Mesenchymal stem cell (in vitro differentiated cells and primary cell): ENCODE results near the gene PARD3B.

Source experiments
- DNase-seq: peaks from one replicate; pipeline ENCODE4 v3.0.0-alpha.2; 2013
- H2AFZ ChIP-seq: one replicate; pipeline ENCODE4 v1.6.1; 2013; ENCODE audit warnings: low read depth, mild to moderate bottlenecking, control low read depth, inconsistent platforms, low read length, moderate library complexity
- H2AK5ac ChIP-seq: 2 replicates; pipeline ENCODE4 v1.6.1; 2013; ENCODE audit warnings: low read length, moderate library complexity, mild to moderate bottlenecking, inconsistent platforms; ENCODE audit not compliant: severe bottlenecking
- H2BK120ac ChIP-seq: one replicate; pipeline ENCODE4 v1.6.1; 2013; ENCODE audit warnings: low read depth, mild to moderate bottlenecking, inconsistent platforms, low read length, moderate library complexity
- H2BK12ac ChIP-seq, 2 experiments: one replicate each; pipeline ENCODE4 v1.6.1; 2013; ENCODE audit warnings: inconsistent platforms in 2 of 2, low read length in 2 of 2, mild to moderate bottlenecking in 2 of 2, moderate library complexity in 2 of 2, control low read depth in 1 of 2
- H2BK15ac ChIP-seq: one replicate; pipeline ENCODE4 v1.6.1; 2013; ENCODE audit warnings: mild to moderate bottlenecking, low read depth, inconsistent platforms; ENCODE audit not compliant: poor library complexity, severe bottlenecking
- H2BK5ac ChIP-seq: 2 replicates; pipeline ENCODE4 v1.6.1; 2013; ENCODE audit warnings: low read depth, mild to moderate bottlenecking, low read length, control low read depth, inconsistent platforms; ENCODE audit not compliant: poor library complexity, severe bottlenecking
- H3K14ac ChIP-seq, 2 experiments: one replicate each; pipeline ENCODE4 v1.6.1; 2013; ENCODE audit warnings: inconsistent platforms in 2 of 2, low read length in 2 of 2, control low read depth in 1 of 2, mild to moderate bottlenecking in 1 of 2, moderate library complexity in 1 of 2
- H3K18ac ChIP-seq, 2 experiments: one replicate each; pipeline ENCODE4 v1.6.1; 2013; ENCODE audit warnings: inconsistent platforms in 2 of 2, low read length in 2 of 2, control low read depth in 1 of 2, low read depth in 1 of 2, mild to moderate bottlenecking in 1 of 2
- H3K23ac ChIP-seq, 2 experiments: one replicate each; pipeline ENCODE4 v1.6.1; 2013; ENCODE audit warnings: inconsistent platforms in 2 of 2, low read length in 2 of 2, mild to moderate bottlenecking in 2 of 2, moderate library complexity in 2 of 2, control low read depth in 1 of 2
- H3K27ac ChIP-seq: 2 replicates; pipeline ENCODE4 v1.5.1; 2013; ENCODE audit warnings: mild to moderate bottlenecking, moderate library complexity, low read length, control low read depth, inconsistent platforms; ENCODE audit not compliant: poor library complexity, severe bottlenecking
- H3K27me3 ChIP-seq, 2 experiments: 2 replicates each; pipeline versions ENCODE4 v1.6.1 to v1.7.0; 2013; ENCODE audit warnings: low read length in 2 of 2, mild to moderate bottlenecking in 2 of 2, moderate library complexity in 2 of 2, control low read depth in 1 of 2, inconsistent platforms in 1 of 2; ENCODE audit not compliant: control insufficient read depth in 1 of 2, insufficient read depth in 1 of 2
- H3K36me3 ChIP-seq, 2 experiments: 2 replicates each; pipeline versions ENCODE4 v1.6.1 to v1.7.0; 2013; ENCODE audit warnings: low read length in 2 of 2, control low read depth in 1 of 2, inconsistent platforms in 1 of 2, low read depth in 1 of 2, mild to moderate bottlenecking in 1 of 2; ENCODE audit not compliant: insufficient read depth in 2 of 2, control insufficient read depth in 1 of 2
- H3K4ac ChIP-seq, 2 experiments: one replicate each; pipeline ENCODE4 v1.6.1; 2013; ENCODE audit warnings: inconsistent platforms in 2 of 2, low read length in 2 of 2, mild to moderate bottlenecking in 2 of 2, moderate library complexity in 2 of 2, control low read depth in 1 of 2, low read depth in 1 of 2
- H3K4me1 ChIP-seq: 2 replicates; pipeline ENCODE4 v1.6.1; 2013; ENCODE audit warnings: low read depth, low read length, control low read depth; ENCODE audit not compliant: control insufficient read depth, insufficient read depth
- H3K4me2 ChIP-seq: 2 replicates; pipeline ENCODE4 v1.6.1; 2013; ENCODE audit warnings: low read length, mild to moderate bottlenecking, inconsistent platforms; ENCODE audit not compliant: poor library complexity, severe bottlenecking
- H3K4me3 ChIP-seq, 2 experiments: 2 replicates each; pipeline versions ENCODE4 v1.5.1 to v1.7.0; 2013; ENCODE audit warnings: low read length in 2 of 2, mild to moderate bottlenecking in 2 of 2, control low read depth in 1 of 2, low read depth in 1 of 2; ENCODE audit not compliant: insufficient read depth in 1 of 2
- H3K79me1 ChIP-seq: replicated peaks from 2 replicates; pipeline ENCODE4 v1.6.1; 2013; ENCODE audit warnings: mild to moderate bottlenecking, control low read depth, low read length, inconsistent platforms; ENCODE audit not compliant: poor library complexity, severe bottlenecking
- H3K9ac ChIP-seq: 2 replicates; pipeline ENCODE4 v1.7.0; 2013; ENCODE audit warnings: mild to moderate bottlenecking, low read length, moderate library complexity
- H3K9me3 ChIP-seq: 2 replicates; pipeline ENCODE4 v1.7.0; 2013; ENCODE audit warnings: mild to moderate bottlenecking, low read length; ENCODE audit not compliant: control insufficient read depth
- H4K8ac ChIP-seq: one replicate; pipeline ENCODE4 v1.6.1; 2013; ENCODE audit warnings: inconsistent platforms, mild to moderate bottlenecking, low read length, moderate library complexity
- H4K91ac ChIP-seq: one replicate; pipeline ENCODE4 v1.6.1; 2013; ENCODE audit warnings: mild to moderate bottlenecking, low read length, inconsistent platforms
- WGBS: methylation state at CpG from one replicate; pipeline ENCODE4 v1.1.7; 2013; ENCODE audit warnings: mixed read lengths; 5-methylcytosine and 5-hydroxymethylcytosine counted together

Gene PARD3B

DNA sequence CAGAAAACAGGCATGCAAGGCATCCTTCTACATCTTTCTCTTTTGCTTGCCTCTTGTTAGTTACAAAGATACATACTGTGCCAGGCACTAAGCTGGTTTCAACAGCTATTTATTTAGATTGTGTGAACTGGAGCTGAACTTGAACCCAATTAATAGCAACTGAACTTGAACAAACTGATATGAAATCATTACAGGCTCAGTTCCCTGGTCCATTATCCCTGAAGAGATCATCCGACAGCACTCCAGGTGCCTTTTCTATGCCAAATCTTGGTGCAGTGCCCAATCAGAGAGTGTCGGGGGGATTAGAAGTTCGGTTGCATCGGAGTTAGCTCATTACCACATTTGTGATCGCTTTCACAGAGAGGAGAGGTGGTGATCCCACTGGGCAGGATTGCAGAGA lies 477.6 kb downstream of the PARD3B start:
- no peak overlapping the region for H3K4me2 ChIP-seq
- 100% methylated on average over 5 of the region's 5 CpGs for WGBS
- no peaks in the 10 kb centered on the region for H3K27me3 ChIP-seq
- no peaks in the 10 kb centered on the region for H3K9me3 ChIP-seq
- H3K18ac ChIP-seq = no peak overlapping the region
- no peak overlapping the region for H3K9ac ChIP-seq
- no peak overlapping the region for H4K91ac ChIP-seq
- H3K27ac ChIP-seq = no peak overlapping the region
- H2BK15ac ChIP-seq = no peak overlapping the region
- no peak overlapping the region for H3K4me3 ChIP-seq
- no peak overlapping the region for H3K23ac ChIP-seq
- no peaks in the 10 kb centered on the region for H3K36me3 ChIP-seq
- H2BK120ac ChIP-seq = no peak overlapping the region
- H2BK12ac ChIP-seq = no peak overlapping the region
- no peak overlapping the region for H2BK5ac ChIP-seq
- DNase-seq = no peak
- peaks cover 2% of the 10 kb centered on the region for H3K4me1 ChIP-seq
- H3K4ac ChIP-seq = no peak overlapping the region
- no peak overlapping the region for H2AFZ ChIP-seq
- no peak overlapping the region for H3K14ac ChIP-seq
- H3K79me1 ChIP-seq = no peaks in the 10 kb centered on the region
- no peak overlapping the region for H4K8ac ChIP-seq
- no peak overlapping the region for H2AK5ac ChIP-seq

- Histone ChIP-seq H2BK120ac (no peak overlapping the region), H3K4me1 (peaks cover 2% of the 10 kb centered on the region), H3K14ac (no peak overlapping the region), H3K9ac (peak overlapping the region; percentile 61), H3K36me3 (no peaks in the 10 kb centered on the region), H3K23ac (no peak overlapping the region), H3K4ac (no peak overlapping the region), H3K9me3 (no peaks in the 10 kb centered on the region), H3K79me1 (no peaks in the 10 kb centered on the region), H2AK5ac (no peak overlapping the region), H3K27ac (peak overlapping the region; percentile 67), H2BK12ac (no peak overlapping the region), H4K8ac (no peak overlapping the region), H4K91ac (no peak overlapping the region), H2BK5ac (no peak overlapping the region), H2AFZ (no peak overlapping the region), H2BK15ac (peak overlapping the region; percentile 12), H3K4me2 (peak overlapping the region; percentile 51), H3K4me3 (peak overlapping the region in 1 of 2 experiments; percentile 58), H3K18ac (no peak overlapping the region), H3K27me3 (no peaks in the 10 kb centered on the region)
- 4% methylated on average over 10 of the region's 10 CpGs for WGBS
- DNase-seq = peak; percentile 97
These were observed 479.7 kb downstream of the PARD3B start for GRCh38 chr2:205024822-205025518.

DNA sequence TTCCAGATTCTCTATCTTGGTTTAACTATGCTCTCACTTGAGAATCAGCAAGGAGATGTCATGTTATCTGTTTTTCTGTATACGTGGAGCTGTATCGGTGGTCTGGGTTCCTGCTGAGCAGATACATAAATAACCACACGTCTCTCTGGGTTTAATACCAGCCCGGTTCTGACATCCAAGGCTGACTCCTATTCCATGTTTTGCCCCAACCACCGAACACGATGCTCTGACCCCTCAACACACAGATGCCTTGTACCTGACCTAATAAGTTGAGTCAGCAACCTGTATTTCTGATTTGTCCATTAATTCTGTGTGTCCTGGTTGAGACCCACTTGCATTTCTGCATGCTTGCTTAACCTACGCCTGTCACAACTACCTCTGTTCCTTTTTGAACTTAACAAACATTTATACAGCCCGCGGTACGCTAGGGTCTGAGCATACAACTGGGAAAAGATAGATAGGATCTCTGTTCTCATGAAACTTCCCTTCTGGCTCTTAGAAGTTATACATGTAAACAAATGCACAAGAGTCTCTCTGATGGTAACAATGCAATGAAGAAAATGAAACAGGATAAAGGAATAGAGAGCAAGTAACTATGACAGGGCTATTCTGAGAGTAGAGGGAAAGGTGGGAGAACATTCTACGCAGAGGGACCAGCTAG lies 480.4 kb downstream of the PARD3B start:
- no peak overlapping the region for H3K4me2 ChIP-seq
- H4K91ac ChIP-seq = no peak overlapping the region
- H3K79me1 ChIP-seq = no peaks in the 10 kb centered on the region
- peak overlapping the region; percentile 61 to 89 for H2BK12ac ChIP-seq
- H2BK120ac ChIP-seq = no peak overlapping the region
- H3K27me3 ChIP-seq = no peaks in the 10 kb centered on the region
- H3K9me3 ChIP-seq = no peaks in the 10 kb centered on the region
- H3K27ac ChIP-seq = peak overlapping the region; percentile 25
- peak overlapping the region in 1 of 2 experiments; percentile 3 for H3K4me3 ChIP-seq
- H3K9ac ChIP-seq = peak overlapping the region; percentile 52
- no peaks in the 10 kb centered on the region for H3K36me3 ChIP-seq
- DNase-seq = peak; percentile 68
- H3K4me1 ChIP-seq = peaks cover 2% of the 10 kb centered on the region
- peak overlapping the region; percentile 21 for H2BK15ac ChIP-seq
- peak overlapping the region in 1 of 2 experiments; percentile 77 for H3K14ac ChIP-seq
- H3K23ac ChIP-seq = peak overlapping the region in 1 of 2 experiments; percentile 29
- H4K8ac ChIP-seq = peak overlapping the region; percentile 75
- no peak overlapping the region for H2BK5ac ChIP-seq
- H2AK5ac ChIP-seq = peak overlapping the region; percentile 84
- H3K18ac ChIP-seq = peak overlapping the region; percentile 46 to 80
- WGBS = 64% methylated on average over 11 of the region's 11 CpGs
- no peak overlapping the region for H3K4ac ChIP-seq
- no peak overlapping the region for H2AFZ ChIP-seq

DNA sequence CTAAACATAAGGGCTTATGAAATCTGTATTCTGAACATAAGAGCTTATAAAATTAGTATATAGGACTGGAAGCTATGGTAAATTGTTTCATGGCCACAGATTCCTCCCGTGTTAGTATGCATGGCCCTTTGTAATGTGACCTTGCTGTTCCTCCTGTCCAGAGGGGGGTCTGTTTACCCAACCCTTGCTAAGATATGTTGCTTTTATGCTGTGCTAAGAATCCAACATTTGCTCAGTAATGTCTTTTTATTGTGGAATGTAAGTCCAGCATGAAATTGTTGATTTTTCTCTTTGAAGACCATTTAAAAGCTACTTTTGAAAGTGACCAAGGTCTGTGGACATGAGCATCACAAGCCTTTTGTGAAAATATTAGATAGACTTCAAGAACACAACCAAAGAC lies 485.4 kb downstream of the PARD3B start:
- Histone ChIP-seq H3K4me2 (no peak overlapping the region), H3K27ac (no peak overlapping the region), H2BK120ac (no peak overlapping the region), H2BK12ac (no peak overlapping the region), H2AFZ (no peak overlapping the region), H3K9ac (no peak overlapping the region), H3K36me3 (no peaks in the 10 kb centered on the region), H3K4ac (no peak overlapping the region), H3K23ac (no peak overlapping the region), H4K91ac (no peak overlapping the region), H3K79me1 (no peaks in the 10 kb centered on the region), H3K4me1 (no peaks in the 10 kb centered on the region), H3K18ac (no peak overlapping the region), H3K4me3 (no peak overlapping the region), H3K14ac (no peak overlapping the region), H4K8ac (no peak overlapping the region), H3K27me3 (no peaks in the 10 kb centered on the region), H3K9me3 (no peaks in the 10 kb centered on the region), H2BK15ac (no peak overlapping the region), H2AK5ac (no peak overlapping the region), H2BK5ac (no peak overlapping the region)
- WGBS = 96% methylated on average over 1 of the region's 1 CpG
- DNase-seq = no peak
